Mesenchymal stem cell (in vitro differentiated cells and primary cell): ENCODE data around the gene SEC16A.
A peak's percentile ranks its signal among the peaks of the same experiment; 100 is the strongest.

Experiments
- DNase-seq: peaks from one replicate; pipeline ENCODE4 v3.0.0-alpha.2; 2013
- H2AFZ ChIP-seq: one replicate; pipeline ENCODE4 v1.6.1; 2013; ENCODE audit warnings: low read depth, mild to moderate bottlenecking, control low read depth, inconsistent platforms, low read length, moderate library complexity
- H2AK5ac ChIP-seq: 2 replicates; pipeline ENCODE4 v1.6.1; 2013; ENCODE audit warnings: low read length, moderate library complexity, mild to moderate bottlenecking, inconsistent platforms; ENCODE audit not compliant: severe bottlenecking
- H2BK120ac ChIP-seq: one replicate; pipeline ENCODE4 v1.6.1; 2013; ENCODE audit warnings: low read depth, mild to moderate bottlenecking, inconsistent platforms, low read length, moderate library complexity
- H2BK12ac ChIP-seq, 2 experiments: one replicate each; pipeline ENCODE4 v1.6.1; 2013; ENCODE audit warnings: inconsistent platforms in 2 of 2, low read length in 2 of 2, mild to moderate bottlenecking in 2 of 2, moderate library complexity in 2 of 2, control low read depth in 1 of 2
- H2BK15ac ChIP-seq: one replicate; pipeline ENCODE4 v1.6.1; 2013; ENCODE audit warnings: mild to moderate bottlenecking, low read depth, inconsistent platforms; ENCODE audit not compliant: poor library complexity, severe bottlenecking
- H2BK5ac ChIP-seq: 2 replicates; pipeline ENCODE4 v1.6.1; 2013; ENCODE audit warnings: low read depth, mild to moderate bottlenecking, low read length, control low read depth, inconsistent platforms; ENCODE audit not compliant: poor library complexity, severe bottlenecking
- H3K14ac ChIP-seq, 2 experiments: one replicate each; pipeline ENCODE4 v1.6.1; 2013; ENCODE audit warnings: inconsistent platforms in 2 of 2, low read length in 2 of 2, control low read depth in 1 of 2, mild to moderate bottlenecking in 1 of 2, moderate library complexity in 1 of 2
- H3K18ac ChIP-seq, 2 experiments: one replicate each; pipeline ENCODE4 v1.6.1; 2013; ENCODE audit warnings: inconsistent platforms in 2 of 2, low read length in 2 of 2, control low read depth in 1 of 2, low read depth in 1 of 2, mild to moderate bottlenecking in 1 of 2
- H3K23ac ChIP-seq, 2 experiments: one replicate each; pipeline ENCODE4 v1.6.1; 2013; ENCODE audit warnings: inconsistent platforms in 2 of 2, low read length in 2 of 2, mild to moderate bottlenecking in 2 of 2, moderate library complexity in 2 of 2, control low read depth in 1 of 2
- H3K27ac ChIP-seq: 2 replicates; pipeline ENCODE4 v1.5.1; 2013; ENCODE audit warnings: mild to moderate bottlenecking, moderate library complexity, low read length, control low read depth, inconsistent platforms; ENCODE audit not compliant: poor library complexity, severe bottlenecking
- H3K27me3 ChIP-seq, 2 experiments: 2 replicates each; pipeline versions ENCODE4 v1.6.1 to v1.7.0; 2013; ENCODE audit warnings: low read length in 2 of 2, mild to moderate bottlenecking in 2 of 2, moderate library complexity in 2 of 2, control low read depth in 1 of 2, inconsistent platforms in 1 of 2; ENCODE audit not compliant: control insufficient read depth in 1 of 2, insufficient read depth in 1 of 2
- H3K36me3 ChIP-seq, 2 experiments: 2 replicates each; pipeline versions ENCODE4 v1.6.1 to v1.7.0; 2013; ENCODE audit warnings: low read length in 2 of 2, control low read depth in 1 of 2, inconsistent platforms in 1 of 2, low read depth in 1 of 2, mild to moderate bottlenecking in 1 of 2; ENCODE audit not compliant: insufficient read depth in 2 of 2, control insufficient read depth in 1 of 2
- H3K4ac ChIP-seq, 2 experiments: one replicate each; pipeline ENCODE4 v1.6.1; 2013; ENCODE audit warnings: inconsistent platforms in 2 of 2, low read length in 2 of 2, mild to moderate bottlenecking in 2 of 2, moderate library complexity in 2 of 2, control low read depth in 1 of 2, low read depth in 1 of 2
- H3K4me1 ChIP-seq: 2 replicates; pipeline ENCODE4 v1.6.1; 2013; ENCODE audit warnings: low read depth, low read length, control low read depth; ENCODE audit not compliant: control insufficient read depth, insufficient read depth
- H3K4me2 ChIP-seq: 2 replicates; pipeline ENCODE4 v1.6.1; 2013; ENCODE audit warnings: low read length, mild to moderate bottlenecking, inconsistent platforms; ENCODE audit not compliant: poor library complexity, severe bottlenecking
- H3K4me3 ChIP-seq, 2 experiments: 2 replicates each; pipeline versions ENCODE4 v1.5.1 to v1.7.0; 2013; ENCODE audit warnings: low read length in 2 of 2, mild to moderate bottlenecking in 2 of 2, control low read depth in 1 of 2, low read depth in 1 of 2; ENCODE audit not compliant: insufficient read depth in 1 of 2
- H3K79me1 ChIP-seq: replicated peaks from 2 replicates; pipeline ENCODE4 v1.6.1; 2013; ENCODE audit warnings: mild to moderate bottlenecking, control low read depth, low read length, inconsistent platforms; ENCODE audit not compliant: poor library complexity, severe bottlenecking
- H3K9ac ChIP-seq: 2 replicates; pipeline ENCODE4 v1.7.0; 2013; ENCODE audit warnings: mild to moderate bottlenecking, low read length, moderate library complexity
- H3K9me3 ChIP-seq: 2 replicates; pipeline ENCODE4 v1.7.0; 2013; ENCODE audit warnings: mild to moderate bottlenecking, low read length; ENCODE audit not compliant: control insufficient read depth
- H4K8ac ChIP-seq: one replicate; pipeline ENCODE4 v1.6.1; 2013; ENCODE audit warnings: inconsistent platforms, mild to moderate bottlenecking, low read length, moderate library complexity
- H4K91ac ChIP-seq: one replicate; pipeline ENCODE4 v1.6.1; 2013; ENCODE audit warnings: mild to moderate bottlenecking, low read length, inconsistent platforms
- WGBS: methylation state at CpG from one replicate; pipeline ENCODE4 v1.1.7; 2013; ENCODE audit warnings: mixed read lengths; 5-methylcytosine and 5-hydroxymethylcytosine counted together

The SEC16A gene

GRCh38 chr9:136499071-136499934 lies 16.5 kb upstream of the SEC16A start:
- Histone ChIP-seq H2BK12ac (no peak overlapping the region), H2BK15ac (no peak overlapping the region), H2BK5ac (no peak overlapping the region), H3K14ac (no peak overlapping the region), H3K18ac (peak overlapping the region in 1 of 2 experiments; percentile 11), H2BK120ac (no peak overlapping the region), H3K9me3 (no peaks in the 10 kb centered on the region), H3K27me3 (no peaks in the 10 kb centered on the region), H3K9ac (no peak overlapping the region), H3K36me3 (peaks cover 43 to 89% of the 10 kb centered on the region in 2 experiments), H2AK5ac (no peak overlapping the region), H4K91ac (no peak overlapping the region), H3K4me3 (no peak overlapping the region), H3K27ac (no peak overlapping the region), H3K4ac (no peak overlapping the region), H3K23ac (no peak overlapping the region), H3K4me2 (no peak overlapping the region), H3K4me1 (no peaks in the 10 kb centered on the region), H2AFZ (no peak overlapping the region), H3K79me1 (peaks cover 2% of the 10 kb centered on the region), H4K8ac (no peak overlapping the region)
- DNase-seq = no peak
- WGBS = 97% methylated on average over 46 of the region's 46 CpGs

DNA sequence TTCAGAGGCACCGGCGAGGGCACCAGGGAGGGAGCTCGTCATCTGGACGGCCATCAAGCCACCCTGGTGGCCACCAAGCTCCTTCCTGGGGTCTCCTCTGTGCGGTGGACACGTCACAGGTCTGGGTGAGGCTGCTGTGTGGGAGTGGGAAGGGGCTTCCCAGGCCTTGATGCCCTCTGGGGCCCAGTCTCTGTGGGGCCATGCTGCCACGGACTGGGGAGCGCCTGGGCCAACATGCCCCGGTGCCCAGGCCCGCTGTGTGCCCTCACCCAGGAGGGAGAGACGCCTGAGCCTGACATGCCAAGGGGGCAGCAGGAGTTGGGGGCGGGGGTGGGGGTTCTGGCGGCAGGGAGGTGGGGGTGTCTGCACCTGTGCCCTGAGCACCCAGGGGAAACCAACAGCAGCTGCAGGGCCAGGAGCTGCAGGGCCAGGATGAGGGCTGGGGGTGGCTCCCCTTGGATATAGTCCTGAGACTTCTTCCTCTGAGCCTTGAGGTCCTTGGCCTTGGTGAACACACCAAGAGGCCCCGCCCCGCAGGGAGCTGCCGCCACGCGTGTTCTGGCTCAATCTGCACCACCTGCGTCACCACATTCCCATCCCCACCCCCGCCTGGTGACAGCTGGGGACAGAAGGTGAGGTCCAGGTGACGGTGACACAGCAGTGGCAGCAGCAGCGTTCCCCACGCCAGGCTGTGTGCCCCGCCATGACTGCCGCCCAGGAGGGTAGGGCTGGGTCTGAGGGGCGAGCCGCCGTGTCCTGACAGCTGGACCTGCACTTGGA lies 15.3 kb upstream of the SEC16A start:
- H3K27ac ChIP-seq = no peak overlapping the region
- no peak for DNase-seq
- H3K36me3 ChIP-seq = peaks cover 41 to 89% of the 10 kb centered on the region in 2 experiments
- H2BK120ac ChIP-seq = no peak overlapping the region
- no peak overlapping the region for H3K14ac ChIP-seq
- no peak overlapping the region for H4K91ac ChIP-seq
- H3K79me1 ChIP-seq = peaks cover 1% of the 10 kb centered on the region
- H3K18ac ChIP-seq = no peak overlapping the region
- no peak overlapping the region for H2AFZ ChIP-seq
- no peaks in the 10 kb centered on the region for H3K9me3 ChIP-seq
- no peak overlapping the region for H3K4me2 ChIP-seq
- no peaks in the 10 kb centered on the region for H3K4me1 ChIP-seq
- no peak overlapping the region for H2AK5ac ChIP-seq
- no peak overlapping the region for H2BK15ac ChIP-seq
- no peak overlapping the region for H4K8ac ChIP-seq
- no peak overlapping the region for H2BK5ac ChIP-seq
- peaks cover 0 to 3% of the 10 kb centered on the region in 2 experiments for H3K27me3 ChIP-seq
- no peak overlapping the region for H3K4me3 ChIP-seq
- WGBS = 93% methylated on average over 28 of the region's 28 CpGs
- no peak overlapping the region for H2BK12ac ChIP-seq
- no peak overlapping the region for H3K4ac ChIP-seq
- no peak overlapping the region for H3K23ac ChIP-seq
- H3K9ac ChIP-seq = no peak overlapping the region

- Histone ChIP-seq H3K18ac (no peak overlapping the region), H2AK5ac (no peak overlapping the region), H3K23ac (no peak overlapping the region), H4K8ac (no peak overlapping the region), H2BK12ac (no peak overlapping the region), H3K4me2 (no peak overlapping the region), H2BK15ac (no peak overlapping the region), H2BK120ac (no peak overlapping the region), H3K4me3 (no peak overlapping the region), H3K27me3 (peaks cover 0 to 10% of the 10 kb centered on the region in 2 experiments), H3K4ac (no peak overlapping the region), H3K27ac (no peak overlapping the region), H2BK5ac (no peak overlapping the region), H4K91ac (peak overlapping the region; percentile 49), H3K79me1 (no peaks in the 10 kb centered on the region), H3K9ac (no peak overlapping the region), H3K4me1 (no peaks in the 10 kb centered on the region), H3K9me3 (no peaks in the 10 kb centered on the region), H3K36me3 (peaks cover 37 to 85% of the 10 kb centered on the region in 2 experiments), H2AFZ (no peak overlapping the region), H3K14ac (no peak overlapping the region)
- 94% methylated on average over 55 of the region's 56 CpGs for WGBS
- DNase-seq = no peak
These were observed 14.2 kb upstream of the SEC16A start for GRCh38 chr9:136496801-136497620.
